Upper lobe of left lung (tissue), 4 donors: ENCODE data around the gene ST6GALNAC3.

ENCODE experiments used
- EP300 ChIP-seq, 4 donors: sonication (generic); formaldehyde crosslinking; IDR thresholded peaks; one replicate each; pipeline ENCODE4 v1.5.1; 2017; ENCODE audit warnings: antibody characterized with exemption in 4 of 4, control low read depth in 2 of 4
- POLR2A ChIP-seq, 4 donors: fragments of 450-650 bp; IDR thresholded peaks; one replicate each; pipeline ENCODE4 v1.5.1; 2016 to 2017; ENCODE audit warnings: antibody characterized with exemption in 4 of 4, mild to moderate bottlenecking in 2 of 4

GRCh38 chr1:76240316-76240715 is 165.8 kb downstream of the ST6GALNAC3 start:
- TF ChIP-seq EP300 (IDR thresholded peaks at IDR 0.05): no peak
- TF ChIP-seq POLR2A (IDR thresholded peaks at IDR 0.05): no peak
